GM23338 (cell line): ENCODE results near the gene B3GALT5.

Source experiments
- EZH2 ChIP-seq: fragments of 200-600 bp; sonication (generic); IDR thresholded peaks from one replicate; pipeline ENCODE4 v1.8.0; 2017; ENCODE audit warnings: antibody characterized with exemption, mild to moderate bottlenecking, low read depth; ENCODE audit not compliant: unreplicated experiment
- EZH2phosphoT487 ChIP-seq: fragments of 200-600 bp; sonication (generic); IDR thresholded peaks from one replicate; pipeline ENCODE4 v1.8.1; 2018; ENCODE audit warnings: antibody characterized with exemption; ENCODE audit not compliant: unreplicated experiment
- NANOG ChIP-seq: IDR thresholded peaks from 2 replicates; pipeline ENCODE4 v1.6.1; 2016; ENCODE audit warnings: antibody characterized with exemption, borderline replicate concordance
- POLR2AphosphoS5 ChIP-seq: IDR thresholded peaks from 2 replicates; pipeline ENCODE4 v1.6.1; 2016; ENCODE audit warnings: antibody characterized with exemption, low read depth
- STAT1 ChIP-seq: IDR thresholded peaks from one replicate; pipeline ENCODE4 v1.6.1; 2016; ENCODE audit warnings: antibody characterized with exemption; ENCODE audit not compliant: unreplicated experiment
- TF ChIP-seq, protein P1 (sequence below), 2 experiments: fragments of 200-600 bp in 1 of 2; sonication (generic) in 1 of 2; conservative IDR thresholded peaks; 2 replicates each; pipeline versions ENCODE4 v1.5.1 to v1.6.1; 2016 to 2017; ENCODE audit warnings: antibody characterized with exemption in 2 of 2, low read depth in 2 of 2, mild to moderate bottlenecking in 2 of 2, moderate library complexity in 1 of 2
- TF ChIP-seq, protein P2 (sequence below): IDR thresholded peaks from 2 replicates; pipeline ENCODE4 v1.6.1; 2016; ENCODE audit warnings: antibody characterized with exemption

DNA sequence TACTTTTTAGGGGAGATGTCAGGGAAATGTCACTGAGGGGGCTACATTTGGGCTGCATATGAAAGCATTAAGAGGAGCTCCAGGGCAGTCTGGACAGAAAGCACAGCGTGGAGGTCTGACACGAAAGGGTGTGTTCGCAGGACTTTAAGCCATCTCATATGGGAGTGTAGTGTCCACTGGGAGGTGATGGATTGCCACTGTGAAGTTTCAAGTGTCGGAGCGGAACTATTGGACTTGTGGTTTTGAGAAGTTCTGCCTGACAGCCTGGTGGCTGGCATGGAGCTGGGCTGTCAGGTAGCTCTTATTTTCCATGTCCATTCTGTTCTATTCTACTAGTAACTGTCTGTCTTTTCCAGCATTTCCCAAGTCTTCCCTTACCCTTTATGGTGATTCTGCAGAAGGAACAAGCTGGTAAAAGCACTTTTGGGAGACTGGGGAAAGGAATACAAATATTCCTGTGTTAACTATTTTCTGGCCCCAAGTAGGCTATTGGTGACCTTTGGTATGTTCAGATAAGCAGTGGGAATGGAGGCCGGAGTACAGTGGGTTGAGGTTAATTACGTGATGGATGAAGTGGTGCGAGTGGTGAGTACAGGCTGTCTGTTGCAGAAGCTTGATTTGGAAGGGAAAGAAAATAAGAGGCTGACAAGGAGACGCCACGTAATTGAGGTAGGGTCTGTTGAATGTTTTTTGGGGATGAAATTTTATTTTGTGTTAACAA, 19.3 kb downstream of the B3GALT5 start:
- TF ChIP-seq, protein P1, sequence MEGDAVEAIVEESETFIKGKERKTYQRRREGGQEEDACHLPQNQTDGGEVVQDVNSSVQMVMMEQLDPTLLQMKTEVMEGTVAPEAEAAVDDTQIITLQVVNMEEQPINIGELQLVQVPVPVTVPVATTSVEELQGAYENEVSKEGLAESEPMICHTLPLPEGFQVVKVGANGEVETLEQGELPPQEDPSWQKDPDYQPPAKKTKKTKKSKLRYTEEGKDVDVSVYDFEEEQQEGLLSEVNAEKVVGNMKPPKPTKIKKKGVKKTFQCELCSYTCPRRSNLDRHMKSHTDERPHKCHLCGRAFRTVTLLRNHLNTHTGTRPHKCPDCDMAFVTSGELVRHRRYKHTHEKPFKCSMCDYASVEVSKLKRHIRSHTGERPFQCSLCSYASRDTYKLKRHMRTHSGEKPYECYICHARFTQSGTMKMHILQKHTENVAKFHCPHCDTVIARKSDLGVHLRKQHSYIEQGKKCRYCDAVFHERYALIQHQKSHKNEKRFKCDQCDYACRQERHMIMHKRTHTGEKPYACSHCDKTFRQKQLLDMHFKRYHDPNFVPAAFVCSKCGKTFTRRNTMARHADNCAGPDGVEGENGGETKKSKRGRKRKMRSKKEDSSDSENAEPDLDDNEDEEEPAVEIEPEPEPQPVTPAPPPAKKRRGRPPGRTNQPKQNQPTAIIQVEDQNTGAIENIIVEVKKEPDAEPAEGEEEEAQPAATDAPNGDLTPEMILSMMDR (conservative IDR thresholded peaks at IDR 0.05; ENCODE audit: low read depth in 2 of 2), result no peak
- TF ChIP-seq, protein P2, sequence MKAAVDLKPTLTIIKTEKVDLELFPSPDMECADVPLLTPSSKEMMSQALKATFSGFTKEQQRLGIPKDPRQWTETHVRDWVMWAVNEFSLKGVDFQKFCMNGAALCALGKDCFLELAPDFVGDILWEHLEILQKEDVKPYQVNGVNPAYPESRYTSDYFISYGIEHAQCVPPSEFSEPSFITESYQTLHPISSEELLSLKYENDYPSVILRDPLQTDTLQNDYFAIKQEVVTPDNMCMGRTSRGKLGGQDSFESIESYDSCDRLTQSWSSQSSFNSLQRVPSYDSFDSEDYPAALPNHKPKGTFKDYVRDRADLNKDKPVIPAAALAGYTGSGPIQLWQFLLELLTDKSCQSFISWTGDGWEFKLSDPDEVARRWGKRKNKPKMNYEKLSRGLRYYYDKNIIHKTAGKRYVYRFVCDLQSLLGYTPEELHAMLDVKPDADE, result no peak
- TF ChIP-seq POLR2AphosphoS5 (no peak), EZH2 (no peak), NANOG (no peak), STAT1 (no peak), EZH2phosphoT487 (no peak)
